ENCODE data around the gene PAK2.
"Not testable (repeated sequence)": the region's sequence is repeated elsewhere in the genome, so short reads cannot be mapped to it uniquely, and the experiment has no call there.

The PAK2 gene

GRCh38 chr3:196712514-196713413 is 26.9 kb upstream of the PAK2 start:
- Histone ChIP-seq H3K27me3 (ENCODE audit: insufficient read depth, poor library complexity, severe bottlenecking) (no peaks in the 10 kb centered on the region), H3K27ac (replicated peaks) (peak overlapping the region; percentile 87), H3K4me3 (replicated peaks; ENCODE audit: insufficient read depth, low read length) (peak overlapping the region; percentile 98)
- peak in 1 of 2 experiments; percentile 36 for DNase-seq (ENCODE audit: low read depth in 1 of 2, low spot score in 1 of 2)
- TF ChIP-seq GABPA (IDR thresholded peaks at IDR 0.05; ENCODE audit: low read depth) (no peak), REST (IDR thresholded peaks at IDR 0.05; ENCODE audit: insufficient replicate concordance, low read depth) (no peak), CTCF (IDR thresholded peaks at IDR 0.05; ENCODE audit: insufficient read depth, low read length) (no peak), SPI1 (IDR thresholded peaks at IDR 0.05; ENCODE audit: borderline replicate concordance, low read depth) (no peak), POLR2AphosphoS5 (IDR thresholded peaks at IDR 0.05; ENCODE audit: low read depth) (no peak)

GRCh38 chr3:196717162-196717561 is 22.5 kb upstream of the PAK2 start:
- not testable (repeated sequence) for H3K27me3 ChIP-seq (ENCODE audit: insufficient read depth, poor library complexity, severe bottlenecking); DNase-seq (ENCODE audit: low read depth in 1 of 2, low spot score in 1 of 2); H3K27ac ChIP-seq (replicated peaks); H3K4me3 ChIP-seq (replicated peaks; ENCODE audit: insufficient read depth, low read length)

GRCh38 chr3:196721097-196721496 is 18.6 kb upstream of the PAK2 start:
- H3K27me3 ChIP-seq (ENCODE audit: insufficient read depth, poor library complexity, severe bottlenecking), result no peaks in the 10 kb centered on the region
- TF ChIP-seq REST (IDR thresholded peaks at IDR 0.05; ENCODE audit: insufficient replicate concordance, low read depth) (no peak), POLR2AphosphoS5 (IDR thresholded peaks at IDR 0.05; ENCODE audit: low read depth) (no peak), GABPA (IDR thresholded peaks at IDR 0.05; ENCODE audit: low read depth) (no peak), CTCF (IDR thresholded peaks at IDR 0.05; ENCODE audit: insufficient read depth, low read length) (no peak), SPI1 (IDR thresholded peaks at IDR 0.05; ENCODE audit: borderline replicate concordance, low read depth) (no peak)
- H3K27ac ChIP-seq (replicated peaks), result no peak overlapping the region
- DNase-seq (ENCODE audit: low read depth in 1 of 2, low spot score in 1 of 2), result no peak
- H3K4me3 ChIP-seq (replicated peaks; ENCODE audit: insufficient read depth, low read length), result no peak overlapping the region

GRCh38 chr3:196726788-196727675 is 12.6 kb upstream of the PAK2 start:
- TF ChIP-seq SPI1 (IDR thresholded peaks at IDR 0.05; ENCODE audit: borderline replicate concordance, low read depth), result no peak
- no peak for TF ChIP-seq REST (IDR thresholded peaks at IDR 0.05; ENCODE audit: insufficient replicate concordance, low read depth)
- no peak for TF ChIP-seq GABPA (IDR thresholded peaks at IDR 0.05; ENCODE audit: low read depth)
- TF ChIP-seq CTCF (IDR thresholded peaks at IDR 0.05; ENCODE audit: insufficient read depth, low read length), result no peak
- no peak for TF ChIP-seq POLR2AphosphoS5 (IDR thresholded peaks at IDR 0.05; ENCODE audit: low read depth)
- no peak overlapping the region for H3K4me3 ChIP-seq (replicated peaks; ENCODE audit: insufficient read depth, low read length)
- no peak for DNase-seq (ENCODE audit: low read depth in 1 of 2, low spot score in 1 of 2)

More at GRCh38 chr3:196726788-196727675, 12.6 kb upstream of the PAK2 start:
- Histone ChIP-seq H3K27me3 (ENCODE audit: insufficient read depth, poor library complexity, severe bottlenecking) (no peaks in the 10 kb centered on the region), H3K27ac (replicated peaks) (no peak overlapping the region)

Measured in HL-60 (cell line).